ENCODE measurements around the gene IWS1. TPM values are rescaled to one million over a fixed set of nuclear protein-coding genes. Genes with fewer than 3 reads are reported as not detected.

IWS1 gene
- total RNA-seq, 3 donors from 2014 or later, result 24.0 to 51.8 (median 43.2) TPM

DNA sequence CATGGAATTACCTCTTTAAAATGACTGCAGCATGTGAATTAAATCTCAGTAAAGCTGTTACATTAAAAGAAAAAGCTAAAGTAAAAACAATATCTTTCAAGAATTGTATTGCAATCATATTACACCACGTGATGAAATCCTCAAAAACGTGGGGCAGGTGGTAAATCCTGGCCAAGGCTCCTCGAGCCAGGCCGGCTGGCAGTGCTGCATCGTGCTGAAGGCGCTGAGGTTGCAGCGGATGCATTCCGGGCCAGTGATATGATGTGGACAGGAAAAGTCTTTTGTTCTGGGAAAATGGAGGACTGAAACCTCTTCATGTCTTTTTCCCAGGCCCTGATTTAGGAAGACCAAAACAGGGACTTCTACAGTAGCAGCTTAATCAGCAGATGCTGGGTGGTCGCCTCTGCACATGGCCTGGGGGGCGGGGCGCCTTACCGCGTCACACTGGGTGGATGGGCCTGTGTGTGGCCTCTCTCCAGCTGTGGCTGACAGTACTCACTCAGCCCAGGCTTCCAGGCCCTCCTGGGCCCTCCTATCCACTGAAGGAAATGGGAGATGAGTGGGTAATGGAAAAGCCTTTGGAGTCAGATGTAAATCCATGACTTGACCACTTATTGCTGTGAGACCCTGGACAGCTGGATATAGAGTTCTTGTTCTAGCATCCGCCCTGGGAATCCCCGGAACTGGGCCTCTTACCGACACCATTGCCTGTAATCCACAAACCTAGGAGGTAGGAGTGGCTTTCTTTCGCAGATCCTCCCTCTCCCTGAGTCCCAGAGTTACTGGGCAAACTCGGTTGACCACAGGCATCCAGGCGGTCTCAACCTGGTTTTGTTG lies 62.9 kb downstream of the IWS1 start:
- Histone ChIP-seq H3K27me3 (no peaks in the 10 kb centered on the region), H3K9me3 (no peaks in the 10 kb centered on the region), H3K4me1 (no peaks in the 10 kb centered on the region), H3K4me3 (no peak overlapping the region), H3K27ac (no peak overlapping the region), H3K36me3 (no peaks in the 10 kb centered on the region)
- TF ChIP-seq POLR2A (IDR thresholded peaks at IDR 0.05) (no peak), CTCF (IDR thresholded peaks at IDR 0.05) (no peak), POLR2AphosphoS5 (IDR thresholded peaks at IDR 0.05) (no peak)
- no peak for DNase-seq (ENCODE audit: low spot score in 2 of 2)
- intact Hi-C loops (cut with DNase I; ENCODE audit: low total_unique reads), result no loop called here

GRCh38 chr2:127462461-127462860 lies 63.8 kb downstream of the IWS1 start:
- Histone ChIP-seq H3K9me3 (no peaks in the 10 kb centered on the region), H3K27me3 (no peaks in the 10 kb centered on the region), H3K4me1 (no peaks in the 10 kb centered on the region), H3K36me3 (no peaks in the 10 kb centered on the region), H3K4me3 (no peak overlapping the region), H3K27ac (no peak overlapping the region)
- no peak for DNase-seq (ENCODE audit: low spot score in 2 of 2)
- intact Hi-C loops (cut with DNase I; ENCODE audit: low total_unique reads), result no loop called here
- no peak for TF ChIP-seq POLR2AphosphoS5 (IDR thresholded peaks at IDR 0.05)
- TF ChIP-seq CTCF (IDR thresholded peaks at IDR 0.05), result no peak
- no peak for TF ChIP-seq POLR2A (IDR thresholded peaks at IDR 0.05)

- H3K27ac ChIP-seq, result no peak overlapping the region
- no peak overlapping the region for H3K4me3 ChIP-seq
- no peaks in the 10 kb centered on the region for H3K27me3 ChIP-seq
- H3K9me3 ChIP-seq, result no peaks in the 10 kb centered on the region
- DNase-seq (ENCODE audit: low spot score in 2 of 2), result no peak
- no peaks in the 10 kb centered on the region for H3K36me3 ChIP-seq
- intact Hi-C loops (cut with DNase I; ENCODE audit: low total_unique reads), result no loop called here
- TF ChIP-seq POLR2AphosphoS5 (IDR thresholded peaks at IDR 0.05), result no peak
- no peak for TF ChIP-seq CTCF (IDR thresholded peaks at IDR 0.05)
- TF ChIP-seq POLR2A (IDR thresholded peaks at IDR 0.05), result no peak
- H3K4me1 ChIP-seq, result no peaks in the 10 kb centered on the region
These were observed 69.3 kb downstream of the IWS1 start for GRCh38 chr2:127456960-127457359.

GRCh38 chr2:127455566-127456493 lies 70.5 kb downstream of the IWS1 start:
- no peak overlapping the region for H3K4me3 ChIP-seq
- no peak overlapping the region for H3K27ac ChIP-seq
- intact Hi-C loops (cut with DNase I; ENCODE audit: low total_unique reads), result no loop called here
- H3K36me3 ChIP-seq, result no peaks in the 10 kb centered on the region
- DNase-seq (ENCODE audit: low spot score in 2 of 2), result no peak
- TF ChIP-seq CTCF (IDR thresholded peaks at IDR 0.05), result no peak
- TF ChIP-seq POLR2A (IDR thresholded peaks at IDR 0.05), result no peak
- no peak for TF ChIP-seq POLR2AphosphoS5 (IDR thresholded peaks at IDR 0.05)
- no peaks in the 10 kb centered on the region for H3K27me3 ChIP-seq
- no peaks in the 10 kb centered on the region for H3K4me1 ChIP-seq
- H3K9me3 ChIP-seq, result no peaks in the 10 kb centered on the region

Measured in breast epithelium (tissue), 4 donors.